SK-N-MC (cell line): Measurements from ENCODE around the gene CENPO.

Experiments used
- EZH2 ChIP-seq: fragments of 200-600 bp; sonication (generic); IDR thresholded peaks from one replicate; pipeline ENCODE4 v1.6.1; 2017; ENCODE audit warnings: antibody characterized with exemption
- FOXP2 ChIP-seq: optimal IDR thresholded peaks from 2 replicates; pipeline ENCODE3; 2011; ENCODE audit warnings: mild to moderate bottlenecking, moderate library complexity; ENCODE audit not compliant: insufficient read depth; ENCODE audit errors: extremely low read length, control extremely low read depth
- POLR2AphosphoS5 ChIP-seq: IDR thresholded peaks from 2 replicates; pipeline ENCODE4 v1.6.1; 2012; ENCODE audit warnings: mild to moderate bottlenecking, low read depth, low read length, borderline replicate concordance

GRCh38 chr2:24814516-24814915 lies 21.3 kb downstream of the CENPO start:
- no peak for TF ChIP-seq EZH2
- no peak for TF ChIP-seq FOXP2
- no peak for TF ChIP-seq POLR2AphosphoS5
